Hepatocyte (in vitro differentiated cells): ENCODE results near the gene KIFC1. TPM values are rescaled to one million over a fixed set of nuclear protein-coding genes. Genes with fewer than 3 reads are reported as not detected.
A peak's percentile ranks its signal among the peaks of the same experiment; 100 is the strongest.

Source experiments
- DNase-seq: peaks from one replicate; pipeline ENCODE4 v3.0.0-alpha.2; 2016; ENCODE audit warnings: low spot score
- H2AFZ ChIP-seq: fragments of 200-600 bp; sonication (generic); 2 replicates; pipeline ENCODE4 v1.6.0; 2016; ENCODE audit warnings: antibody characterized with exemption, mild to moderate bottlenecking
- H3K27ac ChIP-seq: fragments of 200-600 bp; sonication (generic); 2 replicates; pipeline ENCODE4 v1.5.1; 2016; ENCODE audit warnings: mild to moderate bottlenecking
- H3K27me3 ChIP-seq: fragments of 200-600 bp; sonication (generic); 2 replicates; pipeline ENCODE4 v1.6.1; 2016
- H3K36me3 ChIP-seq: fragments of 200-600 bp; sonication (generic); replicated peaks from 2 replicates; pipeline ENCODE4 v1.5.1; 2016; ENCODE audit warnings: low read depth; ENCODE audit not compliant: insufficient read depth
- H3K4me1 ChIP-seq: fragments of 200-600 bp; sonication (generic); 2 replicates; pipeline ENCODE4 v1.5.1; 2016; ENCODE audit warnings: mild to moderate bottlenecking, moderate library complexity; ENCODE audit not compliant: insufficient read depth
- H3K4me2 ChIP-seq: fragments of 200-600 bp; sonication (generic); 2 replicates; pipeline ENCODE4 v1.6.0; 2016
- H3K4me3 ChIP-seq: fragments of 200-600 bp; sonication (generic); 2 replicates; pipeline ENCODE4 v1.5.1; 2016; ENCODE audit warnings: mild to moderate bottlenecking
- H3K79me2 ChIP-seq: fragments of 200-600 bp; sonication (generic); 2 replicates; pipeline ENCODE4 v1.6.0; 2017; ENCODE audit warnings: mild to moderate bottlenecking
- H3K9me2 ChIP-seq: fragments of 200-600 bp; sonication (generic); replicated peaks from 2 replicates; pipeline ENCODE4 v1.6.0; 2017; ENCODE audit warnings: mild to moderate bottlenecking; ENCODE audit not compliant: insufficient read depth
- H3K9me3 ChIP-seq: fragments of 200-600 bp; sonication (generic); 2 replicates; pipeline ENCODE4 v1.5.1; 2016; ENCODE audit warnings: low read depth, mild to moderate bottlenecking
- H4K20me1 ChIP-seq: fragments of 200-600 bp; sonication (generic); 2 replicates; pipeline ENCODE4 v1.6.0; 2016; ENCODE audit warnings: mild to moderate bottlenecking; ENCODE audit not compliant: insufficient read depth, poor library complexity, severe bottlenecking
- CTCF ChIP-seq: fragments of 200-600 bp; sonication (generic); IDR thresholded peaks from 2 replicates; pipeline ENCODE4 v1.5.1; 2016; ENCODE audit warnings: antibody characterized with exemption, mild to moderate bottlenecking; ENCODE audit not compliant: poor library complexity
- EZH2 ChIP-seq: fragments of 200-600 bp; sonication (generic); IDR thresholded peaks from 2 replicates; pipeline ENCODE4 v1.6.1; 2016; ENCODE audit warnings: antibody characterized with exemption, mild to moderate bottlenecking, borderline replicate concordance
- EZH2phosphoT487 ChIP-seq: fragments of 200-600 bp; sonication (generic); IDR thresholded peaks from one replicate; pipeline ENCODE4 v1.6.1; 2018; ENCODE audit warnings: antibody characterized with exemption, mild to moderate bottlenecking, low read depth, moderate library complexity; ENCODE audit not compliant: unreplicated experiment, severe bottlenecking
- WGBS: methylation state at CpG from one replicate; pipeline ENCODE4 v1.1.6; 2016; ENCODE audit warnings: low lambda C conversion rate; ENCODE audit errors: missing lambda C conversion rate; 5-methylcytosine and 5-hydroxymethylcytosine counted together
- polyA plus RNA-seq: library from polyadenylated mRNA; unstranded; fragments of >200 nt; fragmentation: Nextera tagmentation; extraction: Ambion mirVana; gene quantifications from 2 replicates; pipeline ENCODE4 v1.2.1, GENCODE V29; 2016
- total RNA-seq: library from RNA; depleted of rRNA; stranded (reverse); fragments of >200 nt; gene quantifications from 2 replicates; pipeline ENCODE4 v1.2.3, GENCODE V29; 2014

The KIFC1 gene
- total and polyA plus RNA-seq, 2 experiments from 2014 or later, result 6.1 to 12.7 TPM

GRCh38 chr6:33426590-33427511, 35.2 kb downstream of the KIFC1 start:
- H3K36me3 ChIP-seq, result no peaks in the 10 kb centered on the region
- no peaks in the 10 kb centered on the region for H3K27me3 ChIP-seq
- DNase-seq, result no peak
- peaks cover 45% of the 10 kb centered on the region for H3K4me1 ChIP-seq
- peak overlapping the region; percentile 55 for H3K4me3 ChIP-seq
- no peak for TF ChIP-seq CTCF
- TF ChIP-seq EZH2, result no peak
- no peak for TF ChIP-seq EZH2phosphoT487
- 21% methylated on average over 11 of the region's 12 CpGs for WGBS
- H4K20me1 ChIP-seq, result no peaks in the 10 kb centered on the region
- no peaks in the 10 kb centered on the region for H3K9me3 ChIP-seq
- H3K79me2 ChIP-seq, result peaks cover 53% of the 10 kb centered on the region
- no peaks in the 10 kb centered on the region for H3K9me2 ChIP-seq
- no peak overlapping the region for H2AFZ ChIP-seq
- peak overlapping the region; percentile 99 for H3K27ac ChIP-seq
- H3K4me2 ChIP-seq, result peak overlapping the region; percentile 91

- H3K36me3 ChIP-seq, result no peaks in the 10 kb centered on the region
- H3K27ac ChIP-seq, result peak overlapping the region; percentile 99
- no peak overlapping the region for H2AFZ ChIP-seq
- no peaks in the 10 kb centered on the region for H3K9me3 ChIP-seq
- H3K79me2 ChIP-seq, result peaks cover 56% of the 10 kb centered on the region
- TF ChIP-seq EZH2phosphoT487, result no peak
- TF ChIP-seq CTCF, result no peak
- no peak for TF ChIP-seq EZH2
- 3% methylated on average over 8 of the region's 79 CpGs for WGBS
- peaks cover 45% of the 10 kb centered on the region for H3K4me1 ChIP-seq
- no peaks in the 10 kb centered on the region for H4K20me1 ChIP-seq
- H3K4me3 ChIP-seq, result peak overlapping the region; percentile 55
- no peaks in the 10 kb centered on the region for H3K9me2 ChIP-seq
- peak overlapping the region; percentile 91 for H3K4me2 ChIP-seq
- DNase-seq, result peak; percentile 76
- H3K27me3 ChIP-seq, result no peaks in the 10 kb centered on the region
Observed at GRCh38 chr6:33427585-33428223, 36.1 kb downstream of the KIFC1 start.

GRCh38 chr6:33428224-33428965, 36.8 kb downstream of the KIFC1 start:
- H3K27me3 ChIP-seq, result no peaks in the 10 kb centered on the region
- peak overlapping the region; percentile 47 for H3K4me3 ChIP-seq
- no peak overlapping the region for H2AFZ ChIP-seq
- H4K20me1 ChIP-seq, result no peaks in the 10 kb centered on the region
- peak; percentile 67 for DNase-seq
- TF ChIP-seq EZH2phosphoT487, result no peak
- no peak for TF ChIP-seq EZH2
- no peak for TF ChIP-seq CTCF
- WGBS, result 18% methylated on average over 14 of the region's 33 CpGs
- no peaks in the 10 kb centered on the region for H3K9me3 ChIP-seq
- peaks cover 54% of the 10 kb centered on the region for H3K79me2 ChIP-seq
- H3K36me3 ChIP-seq, result no peaks in the 10 kb centered on the region
- peak overlapping the region; percentile 91 for H3K4me2 ChIP-seq
- H3K4me1 ChIP-seq, result peaks cover 45% of the 10 kb centered on the region
- no peaks in the 10 kb centered on the region for H3K9me2 ChIP-seq
- peak overlapping the region; percentile 72 for H3K27ac ChIP-seq
